Measurements from ENCODE around the gene STPG2.

STPG2 gene

DNA sequence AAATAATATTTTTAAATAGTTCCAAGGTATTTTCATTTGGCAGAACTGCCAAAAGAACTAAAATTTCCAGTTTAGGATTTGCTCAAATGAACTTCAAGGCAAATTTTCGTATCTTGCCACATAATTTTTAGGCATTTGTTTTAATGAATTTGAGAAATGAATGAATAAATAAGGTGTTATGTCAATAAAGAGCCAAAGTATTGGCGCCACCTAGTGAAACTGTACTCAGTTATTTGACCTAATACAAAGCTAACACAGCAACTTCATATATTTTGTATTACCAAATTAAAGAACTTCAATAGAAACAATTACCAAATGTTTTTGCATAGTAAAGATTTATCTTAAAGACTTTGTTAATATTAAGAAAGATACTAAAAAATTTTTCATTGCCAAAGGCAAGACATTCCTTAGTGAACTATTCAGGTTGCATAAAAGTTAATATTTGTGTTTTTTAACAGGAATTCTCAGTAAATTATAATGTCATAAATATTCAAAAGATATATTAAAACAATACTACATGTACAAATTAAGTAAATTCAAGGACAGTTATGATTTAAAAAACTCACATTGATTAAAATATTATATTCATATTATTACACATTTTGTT lies 50.3 kb downstream of the STPG2 start:
- no peak for DNase-seq

DNA sequence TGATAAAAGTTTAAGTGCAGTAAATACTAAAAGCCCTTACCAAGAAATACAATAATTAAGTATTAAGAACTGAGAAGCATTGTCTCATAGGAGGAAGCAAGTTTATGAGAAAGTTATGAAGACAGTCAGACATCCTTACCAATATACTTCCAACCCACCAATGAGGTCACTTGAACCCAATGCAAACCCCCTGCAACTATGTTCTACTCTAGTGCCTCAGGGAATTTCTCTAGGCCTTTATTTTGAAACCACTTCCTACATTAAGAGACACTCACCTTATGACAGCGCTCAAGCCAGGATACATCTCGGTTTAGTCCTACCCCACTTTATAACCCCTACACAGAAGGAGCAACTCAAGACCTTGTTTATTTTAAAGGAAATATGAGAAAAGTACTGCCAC lies 61.3 kb downstream of the STPG2 start:
- no peak for DNase-seq

DNA sequence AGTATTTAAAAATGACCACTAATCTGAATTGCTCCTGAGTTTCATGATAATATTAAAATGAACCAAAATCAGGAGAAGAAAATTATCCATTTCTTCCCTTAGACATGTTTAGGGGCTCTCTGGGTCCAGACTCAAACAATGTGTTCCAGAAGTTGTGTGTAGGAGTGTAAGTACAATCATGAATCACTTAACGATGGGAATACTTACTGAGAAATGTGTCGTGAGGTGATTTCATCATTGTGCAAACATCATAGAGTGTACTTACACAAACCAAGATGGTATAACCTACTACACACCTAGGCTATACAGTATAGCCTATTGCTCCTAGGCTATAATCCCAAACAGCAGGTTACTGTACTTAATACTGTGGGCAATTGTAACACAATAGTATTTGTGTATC lies 74.8 kb downstream of the STPG2 start:
- DNase-seq, result no peak

DNA sequence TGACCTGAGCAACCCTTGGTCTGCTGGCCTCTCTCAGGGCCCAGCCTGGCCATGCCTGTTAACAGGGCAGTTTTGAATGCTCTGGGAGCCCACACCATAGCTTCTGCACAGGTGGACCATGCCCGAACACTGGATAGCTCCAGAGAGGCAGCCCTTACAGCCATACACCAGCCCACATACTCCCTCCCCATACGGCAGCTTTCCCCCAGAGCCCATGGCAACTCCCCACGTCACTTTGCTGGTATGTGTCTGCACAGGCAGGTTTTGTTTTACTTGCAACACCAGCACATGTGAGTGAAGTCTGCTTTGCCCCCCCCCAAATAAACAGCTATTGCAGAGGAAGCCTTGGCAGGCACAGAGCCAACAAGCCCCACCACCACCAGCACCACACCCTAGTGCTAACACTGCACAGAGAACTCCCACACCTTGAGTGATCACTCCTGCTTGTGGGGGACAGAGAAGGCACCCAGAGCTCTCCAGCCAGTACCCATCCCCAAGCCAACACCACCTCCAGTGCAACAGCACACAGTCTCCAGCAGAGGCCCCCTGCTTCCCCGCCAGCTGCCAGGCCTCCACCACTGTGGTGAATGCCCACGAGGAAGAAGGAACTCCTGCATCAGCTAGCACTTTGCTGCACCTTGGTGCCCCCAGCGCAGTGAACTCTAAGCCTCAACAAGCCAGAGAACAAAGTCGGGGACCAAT lies 87.3 kb downstream of the STPG2 start:
- no peak for DNase-seq

DNA sequence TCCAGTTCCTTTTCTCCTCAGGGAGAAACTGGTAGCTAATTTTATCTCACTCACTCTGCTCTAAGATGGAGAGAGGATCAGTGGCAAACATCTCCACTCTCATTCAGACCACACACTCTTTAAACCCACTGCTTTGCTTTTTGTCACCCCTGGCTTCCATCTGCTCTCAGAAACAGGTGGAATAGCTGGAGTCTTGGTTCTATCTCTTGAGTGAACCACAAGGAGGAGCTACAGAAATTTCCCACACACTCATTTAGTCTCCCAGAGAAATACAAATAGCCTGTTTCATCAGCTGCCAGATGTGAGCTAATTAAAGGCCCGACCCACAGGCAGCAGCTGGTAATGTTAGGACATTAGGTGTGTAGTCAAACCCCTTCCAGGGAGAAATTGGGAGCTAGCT lies 96.6 kb downstream of the STPG2 start:
- DNase-seq, result no peak

DNA sequence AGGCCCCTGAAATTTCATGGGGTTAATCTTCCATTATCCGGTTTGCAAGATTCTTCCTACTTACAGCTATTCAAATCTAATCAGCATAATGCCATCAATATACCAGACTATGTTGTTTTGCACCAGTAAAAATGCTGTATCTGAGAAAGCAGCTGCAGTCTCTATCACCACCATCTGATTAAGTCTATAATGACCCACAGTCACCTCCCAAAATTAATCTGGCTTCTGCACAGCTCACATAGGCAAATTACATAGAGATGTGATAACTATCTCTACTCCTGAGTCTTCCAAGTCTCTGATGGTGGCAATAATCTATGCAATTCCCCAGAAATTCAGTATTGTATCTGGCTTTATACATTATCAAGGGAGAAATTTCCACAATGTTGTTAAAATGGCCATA lies 113.2 kb downstream of the STPG2 start:
- DNase-seq, result no peak

DNA sequence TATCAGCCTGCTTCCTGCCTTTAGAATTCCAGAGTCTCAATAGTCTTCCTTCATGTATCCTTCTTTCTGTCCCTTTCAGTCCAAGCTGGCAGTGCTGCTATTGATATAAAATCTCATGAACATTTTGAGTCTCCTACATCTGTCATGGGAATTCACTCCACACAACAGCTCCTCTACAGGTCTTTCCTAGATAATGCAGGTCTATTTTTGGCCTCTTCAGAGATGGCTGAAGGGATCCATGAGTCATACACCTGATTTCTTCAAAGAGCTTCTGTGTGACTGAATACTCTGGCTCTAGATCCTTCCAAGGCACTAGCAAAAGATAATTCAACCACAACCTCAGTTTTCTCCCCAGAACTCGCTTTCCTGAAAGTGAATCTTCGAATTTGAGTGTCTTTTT lies 115.4 kb downstream of the STPG2 start:
- DNase-seq, result no peak

DNA sequence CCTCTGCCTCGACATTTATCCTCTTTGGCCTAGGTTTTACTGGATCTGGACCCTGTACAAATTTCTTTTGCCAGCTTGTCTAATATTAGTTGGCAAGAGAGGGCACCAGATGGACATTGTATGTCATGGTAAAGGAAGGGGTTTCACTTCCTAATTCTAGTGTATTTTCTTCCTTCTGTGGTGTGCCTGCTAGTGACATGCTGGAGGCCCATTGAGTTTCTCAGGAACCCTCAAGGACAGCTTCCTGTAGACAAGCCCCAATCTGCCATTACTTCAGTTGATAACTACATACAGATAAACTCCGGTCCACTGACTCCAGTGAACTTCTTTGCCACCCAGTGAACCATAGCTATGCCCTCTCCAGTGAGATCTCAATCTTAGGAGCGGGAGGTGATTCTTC lies 116.9 kb downstream of the STPG2 start:
- no peak for DNase-seq

DNA sequence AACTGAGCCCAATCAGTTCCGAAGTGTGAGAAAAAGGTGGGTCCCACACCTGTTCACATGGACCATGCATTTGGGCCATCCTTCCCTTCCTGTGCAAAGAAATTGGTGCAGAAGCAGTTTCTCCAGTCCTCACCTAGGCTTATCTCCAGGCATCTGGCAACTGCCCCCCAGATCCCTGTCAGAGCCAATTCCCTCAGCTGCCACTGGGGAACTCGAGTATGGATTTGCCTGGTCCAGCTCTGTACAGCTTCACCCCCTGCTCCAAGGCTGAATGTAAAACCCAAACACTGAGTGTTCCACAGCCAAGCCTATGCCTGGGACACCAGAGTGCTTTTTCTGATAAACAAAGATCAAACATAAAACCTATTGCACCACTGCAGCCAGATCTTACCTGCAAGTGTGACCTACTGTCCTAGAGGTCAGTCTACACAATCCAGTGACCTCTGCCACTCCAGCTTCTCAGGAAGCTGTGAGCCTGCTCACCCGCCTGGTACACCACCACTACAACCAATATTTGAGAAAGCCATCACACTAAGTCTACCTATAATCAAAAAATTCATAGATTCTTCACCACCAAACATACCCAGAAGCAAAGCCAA lies 136.4 kb downstream of the STPG2 start:
- no peak for DNase-seq

DNA sequence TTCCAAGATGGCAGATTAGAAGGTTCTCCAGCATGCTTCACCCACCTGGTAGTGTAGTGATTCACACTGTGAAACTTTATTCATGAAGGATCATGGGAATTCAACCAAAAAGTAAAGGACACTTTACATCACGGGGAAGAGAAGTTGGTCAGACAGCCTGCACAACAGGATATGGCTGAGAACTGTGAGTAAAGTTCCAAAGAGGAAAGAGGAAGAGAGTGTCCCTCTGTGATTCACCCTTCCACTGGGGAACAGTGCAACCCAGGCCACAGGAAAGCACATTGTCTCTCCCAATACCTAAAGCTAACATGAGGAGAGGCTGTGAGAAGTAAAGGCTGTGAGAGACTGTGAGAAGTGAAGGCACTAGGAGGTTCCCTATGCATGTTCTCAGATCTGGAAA lies 137.2 kb downstream of the STPG2 start:
- DNase-seq, result no peak

DNA sequence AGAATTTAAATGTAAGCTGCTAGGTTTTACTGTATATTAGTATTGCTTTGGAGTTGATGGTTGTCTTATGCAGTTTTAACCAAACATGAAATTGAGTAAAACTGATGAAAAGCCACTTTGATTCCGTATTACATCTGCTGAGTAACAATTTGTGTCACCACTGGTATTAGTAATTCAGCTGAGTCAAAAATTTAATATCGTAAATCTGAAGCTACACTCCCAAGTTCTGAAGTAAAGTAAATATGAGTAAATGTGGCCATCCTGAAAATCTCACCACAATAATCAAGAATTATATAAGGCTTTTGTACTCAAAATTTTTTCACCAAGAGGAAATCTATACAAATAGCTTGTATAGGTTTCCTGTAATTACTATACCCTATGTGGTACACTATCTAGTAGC lies 142.3 kb downstream of the STPG2 start:
- no peak for DNase-seq

DNA sequence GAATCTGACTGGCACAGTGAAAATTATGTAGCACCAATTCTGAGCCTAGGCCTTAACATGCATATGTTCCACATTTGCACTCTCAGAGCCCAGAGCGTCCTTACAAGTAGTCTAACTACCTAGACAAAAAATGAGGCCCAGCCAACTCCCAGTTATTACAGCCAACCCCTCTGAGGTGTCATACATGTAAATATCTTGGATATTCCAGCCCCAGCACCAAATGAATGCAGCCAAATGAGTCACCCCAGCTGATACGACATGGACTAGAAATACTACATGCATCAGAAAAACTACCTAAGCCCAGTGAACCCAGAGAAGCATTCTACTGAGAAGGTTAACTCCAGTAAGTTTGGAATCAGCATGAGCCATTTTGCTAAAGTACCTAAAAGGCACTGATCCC lies 145.1 kb downstream of the STPG2 start:
- no peak for DNase-seq

DNA sequence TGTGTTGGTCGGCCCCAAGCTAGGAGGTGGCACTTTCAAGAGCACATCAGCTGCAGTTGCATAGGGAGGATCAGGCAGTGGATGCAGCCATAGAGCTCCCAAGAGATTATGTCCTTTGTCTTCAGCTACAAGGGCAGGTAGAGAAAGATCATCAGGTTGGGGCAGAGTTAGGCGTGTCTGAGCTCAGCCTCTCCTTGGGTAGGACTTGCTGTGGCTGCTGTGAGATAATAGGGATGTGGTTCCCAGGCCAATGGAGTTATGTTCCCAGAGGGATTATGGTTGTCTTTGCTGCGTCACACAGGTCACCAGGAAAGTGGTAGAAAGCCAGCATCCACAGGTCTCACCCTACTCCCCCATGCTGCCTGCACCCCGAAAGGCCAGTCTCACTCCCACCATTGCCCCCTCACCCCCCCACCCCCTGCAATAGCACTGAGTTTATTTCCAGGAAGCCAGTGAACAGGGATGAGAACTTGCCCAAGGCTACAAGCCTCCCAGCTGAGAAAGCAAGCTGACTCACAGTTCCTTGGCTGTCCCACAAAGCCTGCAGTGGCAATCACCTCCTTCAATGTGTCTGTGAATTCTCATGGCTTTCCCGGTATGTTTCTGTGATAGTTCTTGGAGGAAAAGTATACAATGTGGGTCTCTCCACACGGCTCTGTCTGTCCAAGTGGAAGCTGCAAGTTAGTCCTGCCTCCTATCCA lies 148.4 kb downstream of the STPG2 start:
- no peak for DNase-seq

DNA sequence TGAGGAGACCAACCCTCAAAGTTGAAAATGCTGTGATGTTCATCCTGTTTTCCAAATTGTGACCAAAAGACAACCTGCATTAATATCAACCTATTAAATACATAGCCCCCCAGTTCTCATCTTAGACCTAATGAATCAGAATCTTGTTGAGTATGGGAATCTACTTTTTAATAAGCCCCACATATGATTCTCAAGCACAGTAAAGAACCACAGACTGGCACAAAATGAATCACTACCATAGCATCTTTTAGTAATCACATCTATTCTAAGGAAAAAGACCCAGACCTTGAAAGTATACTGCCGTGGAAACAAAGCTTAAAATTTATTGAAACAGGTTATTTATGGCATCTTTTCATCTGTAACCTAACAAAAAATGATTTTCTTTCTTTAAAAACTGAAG lies 152.9 kb downstream of the STPG2 start:
- DNase-seq, result no peak

DNA sequence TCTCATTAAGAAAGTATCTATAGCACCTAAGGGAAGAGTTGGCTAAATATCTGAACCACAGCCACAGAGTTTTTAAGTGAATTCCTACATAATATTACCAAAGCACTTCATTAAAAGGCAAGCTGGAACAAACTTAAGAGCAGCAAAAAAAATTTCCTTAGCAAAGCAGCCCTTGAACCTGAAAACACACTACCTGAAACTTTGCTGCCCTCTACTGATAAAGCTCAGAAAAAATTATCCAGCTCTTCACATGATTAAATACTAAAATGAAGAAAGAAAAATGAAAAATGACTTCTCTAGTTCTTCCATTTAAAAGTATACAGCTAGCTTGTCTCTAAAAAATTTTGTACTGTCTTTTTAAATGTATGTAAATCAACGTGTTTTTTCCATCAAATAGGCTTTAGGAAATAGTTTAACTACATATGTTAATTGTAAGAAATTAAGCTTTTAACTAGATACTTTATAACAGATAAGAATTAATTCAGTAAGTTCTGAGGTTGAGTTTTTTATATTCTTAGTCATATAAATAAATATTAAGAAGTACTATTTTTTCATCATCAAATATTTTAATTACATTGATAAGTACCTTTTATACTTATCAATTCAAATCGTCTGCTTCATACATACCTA lies 156.1 kb downstream of the STPG2 start:
- no peak for DNase-seq

DNA sequence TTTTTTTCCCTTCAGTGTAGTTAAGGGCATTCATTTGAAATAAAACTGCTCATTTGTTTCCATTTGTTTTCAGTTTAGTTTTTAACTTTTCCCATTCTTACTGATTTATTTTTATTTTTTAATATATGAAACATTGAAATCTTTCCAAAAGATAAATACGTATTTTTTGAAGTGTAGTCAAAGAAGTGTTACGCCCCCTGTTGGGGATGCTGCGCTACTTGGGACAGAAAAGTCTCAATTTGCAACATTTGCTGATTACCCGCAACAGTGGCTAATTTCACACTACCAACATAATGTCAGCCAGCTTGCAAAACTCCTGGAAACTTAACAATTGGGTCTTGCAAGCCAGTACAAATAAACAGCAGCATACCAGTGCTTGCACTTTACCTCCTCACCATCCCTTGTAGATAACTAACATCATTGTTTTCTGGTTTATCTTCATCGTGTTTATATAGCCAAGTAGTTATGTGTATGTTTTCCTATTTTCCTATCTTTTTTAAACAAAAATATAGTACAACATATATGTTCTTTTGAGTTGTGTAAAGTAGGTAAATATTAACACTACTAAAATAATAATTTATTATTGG lies 158.6 kb downstream of the STPG2 start:
- DNase-seq, result no peak

DNA sequence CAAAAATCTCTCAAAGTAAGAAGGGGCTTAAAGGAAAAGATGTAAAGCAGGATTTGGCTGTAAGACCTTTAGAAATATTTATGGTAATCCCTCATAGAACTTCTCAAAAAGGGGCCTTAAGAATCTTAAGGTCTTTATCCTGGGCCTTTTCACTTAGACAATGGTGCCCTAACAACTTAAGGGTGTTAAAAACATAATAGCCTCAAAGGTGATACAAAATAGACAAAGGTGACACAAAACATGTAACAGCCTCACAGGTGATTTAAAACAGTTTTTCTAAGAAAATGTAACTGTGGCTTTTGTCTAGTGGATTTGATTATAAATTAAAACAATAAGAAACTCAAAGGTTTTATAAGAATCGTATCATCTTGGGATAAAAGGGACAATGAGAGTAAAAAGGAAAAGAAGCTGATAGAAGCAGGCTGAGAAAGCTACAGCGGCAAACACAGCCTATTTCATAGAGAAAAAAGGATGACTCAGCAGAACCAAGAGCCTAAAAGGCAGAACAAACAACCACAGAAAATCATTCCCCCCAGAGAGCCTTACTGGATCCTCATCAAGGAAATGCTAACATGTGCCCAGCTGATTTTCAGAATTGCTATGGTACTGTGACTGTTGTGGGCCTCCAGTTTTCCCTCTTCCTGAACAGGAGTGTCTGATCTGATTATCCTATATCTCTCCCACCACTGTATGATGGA lies 164.3 kb downstream of the STPG2 start:
- DNase-seq, result no peak

DNA sequence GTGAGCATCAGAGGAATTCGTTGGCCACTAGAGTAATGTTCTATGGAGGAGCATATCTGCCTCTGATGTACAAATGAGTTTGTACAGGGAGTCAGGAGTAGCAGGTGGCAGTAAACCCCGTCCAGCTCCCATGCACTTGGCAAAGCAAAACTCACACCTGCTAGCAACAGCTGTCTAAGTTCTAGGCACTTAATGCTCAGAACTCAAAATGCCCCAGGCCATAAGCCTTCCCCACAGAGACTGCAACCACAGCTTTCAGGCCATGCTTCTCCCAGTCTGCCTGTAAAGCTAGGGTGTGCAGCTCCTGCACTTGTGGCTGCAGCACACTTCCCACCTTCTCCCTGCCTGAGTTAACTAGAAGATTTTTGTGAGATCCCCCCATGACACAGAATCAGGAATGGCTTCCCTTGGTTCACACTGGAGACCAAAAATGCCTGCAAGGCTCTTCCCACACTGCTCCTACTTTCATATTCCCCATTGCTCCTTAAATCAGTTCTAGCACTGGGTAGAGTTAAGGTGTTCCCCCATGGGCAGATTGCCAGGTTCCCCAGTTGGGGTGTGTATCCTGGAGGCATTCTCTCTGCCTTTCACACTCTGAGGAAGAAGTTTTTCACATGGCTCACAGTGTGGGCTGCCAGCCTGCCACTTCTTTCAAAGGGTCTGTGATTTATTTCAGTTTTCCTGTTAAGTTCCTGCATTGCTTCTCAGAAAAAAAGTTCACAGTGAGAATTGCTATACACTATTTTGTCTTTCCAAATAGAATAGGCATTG lies 189.9 kb downstream of the STPG2 start:
- DNase-seq, result no peak

DNA sequence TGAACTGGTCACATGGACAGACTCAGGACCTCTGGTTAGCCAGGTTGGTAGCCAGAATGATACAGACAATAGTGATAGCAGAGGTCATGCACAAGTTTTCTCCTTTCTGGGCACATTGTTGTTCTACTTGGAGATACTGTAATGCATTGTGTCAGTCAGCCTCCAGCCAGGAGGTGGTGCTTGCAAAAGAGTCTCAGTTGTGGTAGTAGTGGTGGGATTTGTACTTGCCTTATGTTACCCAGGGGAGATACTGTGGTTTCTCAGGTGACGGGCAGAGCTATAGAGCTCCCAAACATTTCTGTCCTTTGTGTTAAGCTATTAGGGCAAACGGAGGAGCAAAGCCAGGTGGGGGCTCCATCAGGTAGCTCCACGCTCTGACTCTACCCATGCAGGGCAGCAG lies 190.5 kb downstream of the STPG2 start:
- DNase-seq, result no peak

DNA sequence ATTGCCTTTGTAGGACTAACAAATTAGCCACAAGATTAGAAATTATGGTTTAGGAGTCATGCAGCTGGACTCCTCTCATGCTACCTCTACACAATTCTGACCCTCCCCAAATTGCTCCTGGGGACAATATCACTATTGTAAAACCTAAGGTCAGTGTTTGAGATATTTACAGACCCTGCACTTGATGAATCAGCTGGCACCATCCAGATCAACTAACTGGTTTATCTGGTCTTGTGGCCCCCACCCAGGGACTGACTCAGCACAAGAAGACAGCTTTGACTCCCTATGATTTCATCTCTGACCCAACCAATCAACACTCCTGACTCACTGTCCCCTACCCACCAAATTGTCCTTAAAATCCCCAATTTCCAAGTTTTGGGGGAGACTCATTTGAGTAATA lies 192.4 kb downstream of the STPG2 start:
- DNase-seq, result no peak

DNA sequence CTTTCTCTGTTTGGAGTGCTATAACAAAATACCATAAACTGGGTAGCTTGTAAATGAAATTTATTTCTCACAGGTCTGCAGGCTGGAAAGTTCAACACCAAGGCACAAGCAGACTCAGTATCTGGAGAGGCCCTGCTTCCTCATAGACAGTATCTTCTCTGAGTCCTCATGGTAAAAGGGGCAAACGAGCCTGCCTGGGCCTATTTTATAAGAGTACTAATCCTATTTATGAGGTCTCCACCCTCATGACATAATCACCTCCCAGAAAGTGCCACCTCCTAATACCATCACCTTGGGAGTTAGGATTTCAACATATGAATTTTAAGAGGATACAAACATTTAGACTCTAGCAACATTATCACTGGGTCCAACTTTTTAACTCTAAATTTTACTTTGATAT lies 200.3 kb downstream of the STPG2 start:
- DNase-seq, result no peak

DNA sequence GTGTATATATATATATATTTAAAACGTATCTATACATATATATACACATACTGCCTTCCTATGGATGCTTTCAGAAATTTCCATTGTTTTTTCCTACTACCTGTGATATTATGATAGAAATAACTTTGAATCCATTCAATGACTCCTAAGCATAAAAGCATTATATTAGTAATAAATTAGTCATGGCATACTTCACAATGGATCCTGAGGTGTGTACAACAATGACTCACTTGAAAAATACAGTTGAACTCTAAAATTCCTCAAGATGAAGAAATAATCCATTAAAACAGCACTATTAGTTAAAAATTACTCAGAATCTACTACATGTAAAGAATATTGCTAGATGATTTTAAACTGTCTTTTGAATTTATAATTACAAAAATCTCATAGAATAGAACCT lies 201.1 kb downstream of the STPG2 start:
- DNase-seq, result no peak

All from activated effector memory CD4-positive, alpha-beta T cell treated with Interleukin-2 at 50 U/mL for 16 hours (primary cell).